Measurements from ENCODE around the gene RCAN1.

GRCh38 chr21:34609933-34610549, 4.9 kb downstream of the RCAN1 start:
- TF ChIP-seq CTCF (IDR thresholded peaks at IDR 0.05) (no peak), POLR2A (IDR thresholded peaks at IDR 0.05) (no peak), POLR2AphosphoS5 (IDR thresholded peaks at IDR 0.05) (no peak)
